NT2/D1 (cell line): ENCODE data around the gene CEP112.

Experiments used
- DNase-seq: peaks from one replicate; pipeline ENCODE4 v3.0.0-alpha.2; 2011; ENCODE audit warnings: low read depth, low spot score
- H3K27me3 ChIP-seq: 2 replicates; pipeline ENCODE4 v1.6.0; 2011; ENCODE audit warnings: mild to moderate bottlenecking; ENCODE audit not compliant: insufficient read length, insufficient read depth
- H3K36me3 ChIP-seq: 2 replicates; pipeline ENCODE4 v1.6.1; 2011; ENCODE audit warnings: mild to moderate bottlenecking, low read length, mixed read lengths; ENCODE audit not compliant: insufficient read depth, insufficient read length
- H3K4me1 ChIP-seq: 2 replicates; pipeline ENCODE4 v1.5.1; 2011; ENCODE audit not compliant: insufficient read depth, insufficient read length
- H3K4me3 ChIP-seq: 2 replicates; pipeline ENCODE4 v1.5.1; 2011; ENCODE audit warnings: low read depth; ENCODE audit not compliant: insufficient read length
- H3K9ac ChIP-seq: 2 replicates; pipeline ENCODE4 v1.6.0; 2011; ENCODE audit warnings: low read depth; ENCODE audit not compliant: insufficient read length
- H3K9me3 ChIP-seq: 2 replicates; pipeline ENCODE4 v1.5.1; 2011; ENCODE audit warnings: mild to moderate bottlenecking, low read length; ENCODE audit not compliant: insufficient read depth
- SUZ12 ChIP-seq: IDR thresholded peaks from 2 replicates; pipeline ENCODE4 v1.6.1; 2011; ENCODE audit not compliant: insufficient read length, insufficient read depth; ENCODE audit errors: extremely low read depth
- YY1 ChIP-seq: IDR thresholded peaks from 2 replicates; pipeline ENCODE4 v1.6.1; 2011; ENCODE audit not compliant: insufficient read length, insufficient read depth
- ZNF274 ChIP-seq: IDR thresholded peaks from 2 replicates; pipeline ENCODE4 v1.6.1; 2011; ENCODE audit warnings: mild to moderate bottlenecking, low read depth, low read length

Gene CEP112

DNA sequence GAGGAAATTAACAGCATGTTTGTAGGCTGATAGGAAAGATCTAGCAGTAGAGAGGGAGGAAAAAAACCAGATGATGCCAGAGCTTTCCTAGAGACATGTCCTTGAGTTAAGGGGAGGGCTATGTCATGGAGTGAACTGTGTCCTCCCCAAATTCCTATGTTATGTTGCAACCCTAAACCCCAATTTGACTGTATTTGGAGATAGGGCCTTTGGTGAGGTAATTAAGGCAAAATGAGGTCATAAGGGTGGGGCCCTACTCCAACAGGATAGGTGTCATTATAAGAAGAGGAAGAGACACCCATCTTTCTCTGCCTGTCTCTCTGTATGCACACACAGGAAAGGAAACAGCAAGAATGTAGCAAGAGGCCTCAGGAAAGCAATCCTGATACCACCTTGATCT lies 435.2 kb downstream of the CEP112 start:
- Histone ChIP-seq H3K4me1 (no peaks in the 10 kb centered on the region), H3K9me3 (no peaks in the 10 kb centered on the region), H3K36me3 (no peaks in the 10 kb centered on the region), H3K4me3 (no peak overlapping the region), H3K27me3 (no peaks in the 10 kb centered on the region), H3K9ac (no peak overlapping the region)
- no peak for DNase-seq
- no peak for TF ChIP-seq SUZ12
- no peak for TF ChIP-seq ZNF274

DNA sequence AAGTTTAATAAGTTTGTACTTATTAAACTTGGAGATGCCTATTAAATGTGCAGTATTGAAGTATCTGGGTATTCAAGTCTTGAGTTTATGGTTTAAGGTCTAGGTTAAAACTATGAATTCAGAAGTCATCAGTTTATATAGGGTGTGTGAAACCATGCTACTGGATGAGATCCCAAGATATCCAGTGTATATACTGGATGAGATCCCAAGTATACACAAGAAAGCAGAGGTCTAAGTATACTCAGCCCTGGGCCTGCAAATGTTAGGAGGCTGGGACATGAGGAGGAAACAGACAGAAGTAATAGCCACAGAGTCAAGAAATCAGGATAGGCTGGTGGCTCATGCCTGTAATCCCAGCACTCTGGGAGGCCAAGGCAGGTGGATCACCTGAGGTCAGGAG lies 436.1 kb downstream of the CEP112 start:
- no peak overlapping the region for H3K4me3 ChIP-seq
- H3K9ac ChIP-seq = no peak overlapping the region
- no peaks in the 10 kb centered on the region for H3K36me3 ChIP-seq
- TF ChIP-seq ZNF274 (no peak), SUZ12 (no peak), YY1 (no peak)
- H3K27me3 ChIP-seq = no peaks in the 10 kb centered on the region
- H3K4me1 ChIP-seq = no peaks in the 10 kb centered on the region
- H3K9me3 ChIP-seq = no peaks in the 10 kb centered on the region
- DNase-seq = no peak

DNA sequence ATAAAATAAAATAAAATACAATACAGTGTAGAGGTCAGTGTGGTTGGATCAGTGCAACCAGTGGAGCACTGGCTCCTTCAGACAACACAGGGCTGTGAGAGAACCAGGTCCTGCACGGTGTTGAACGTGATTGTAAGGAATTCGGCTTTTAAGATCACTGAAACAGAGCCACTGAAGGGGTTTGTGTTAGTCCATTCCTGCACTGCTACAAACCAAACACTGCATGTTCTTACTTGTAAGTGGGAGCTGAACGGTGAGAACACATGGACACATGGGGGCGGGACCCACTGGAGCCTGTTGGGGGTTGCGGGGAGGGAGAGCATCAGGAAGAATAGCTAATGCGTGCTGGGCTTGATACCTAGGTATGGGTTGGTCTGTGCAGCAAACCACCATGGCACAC lies 437.3 kb downstream of the CEP112 start:
- Histone ChIP-seq H3K4me1 (no peaks in the 10 kb centered on the region), H3K27me3 (no peaks in the 10 kb centered on the region), H3K9ac (no peak overlapping the region), H3K36me3 (no peaks in the 10 kb centered on the region), H3K4me3 (no peak overlapping the region), H3K9me3 (no peaks in the 10 kb centered on the region)
- no peak for TF ChIP-seq SUZ12
- TF ChIP-seq YY1 = no peak
- no peak for TF ChIP-seq ZNF274
- DNase-seq = no peak

DNA sequence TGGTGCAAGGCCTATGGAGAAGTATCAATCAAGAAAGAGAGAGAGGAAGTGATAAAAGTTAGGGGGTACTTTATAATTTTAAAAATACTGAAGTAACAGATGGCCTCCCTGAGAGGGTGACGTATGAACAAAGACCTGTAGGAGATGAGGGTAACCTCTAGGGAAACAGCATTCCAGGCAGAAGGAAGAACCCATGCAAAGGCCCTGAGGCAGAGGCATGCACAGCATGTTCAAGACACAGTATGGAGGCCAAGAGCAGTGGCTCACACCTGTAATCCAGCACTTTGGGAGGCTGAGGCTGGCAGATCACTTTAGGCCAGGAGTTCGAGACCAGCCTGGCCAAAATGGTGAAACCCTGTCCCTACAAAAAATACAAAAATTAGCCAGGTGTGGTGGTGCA lies 437.9 kb downstream of the CEP112 start:
- H3K4me3 ChIP-seq = no peak overlapping the region
- H3K36me3 ChIP-seq = no peaks in the 10 kb centered on the region

DNA sequence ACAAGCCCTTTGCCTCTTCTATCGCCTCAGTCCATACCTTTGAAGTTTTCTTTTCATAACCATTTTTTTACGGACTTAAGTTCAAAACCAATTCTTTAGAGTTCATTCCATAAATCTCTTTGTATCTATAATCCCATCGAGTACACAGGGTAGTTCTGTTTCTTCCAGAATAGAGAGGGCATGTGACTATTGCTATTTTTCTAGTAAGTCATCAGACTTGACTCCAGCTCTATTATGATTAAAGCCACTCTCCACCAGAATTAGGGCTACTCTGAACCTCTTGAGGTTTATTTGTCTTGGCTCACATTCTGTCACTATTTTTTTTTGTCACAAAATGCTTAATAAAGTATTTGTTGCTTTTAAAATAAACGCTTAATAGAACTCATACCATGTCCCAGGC lies 438.6 kb downstream of the CEP112 start:
- H3K27me3 ChIP-seq = no peaks in the 10 kb centered on the region
- no peak for TF ChIP-seq ZNF274
- no peak for TF ChIP-seq SUZ12
- TF ChIP-seq YY1 = no peak
- H3K4me3 ChIP-seq = no peak overlapping the region
- no peaks in the 10 kb centered on the region for H3K9me3 ChIP-seq
- H3K4me1 ChIP-seq = no peaks in the 10 kb centered on the region
- no peak for DNase-seq
- H3K36me3 ChIP-seq = no peaks in the 10 kb centered on the region
- no peak overlapping the region for H3K9ac ChIP-seq

More for the DNA sequence above, 437.9 kb downstream of the CEP112 start:
- H3K9me3 ChIP-seq = no peaks in the 10 kb centered on the region
- H3K27me3 ChIP-seq = no peaks in the 10 kb centered on the region
- DNase-seq = no peak
- no peak overlapping the region for H3K9ac ChIP-seq
- TF ChIP-seq ZNF274 (no peak), SUZ12 (no peak), YY1 (no peak)
- no peaks in the 10 kb centered on the region for H3K4me1 ChIP-seq

GRCh38 chr17:65751263-65751662 lies 440.7 kb downstream of the CEP112 start:
- H3K27me3 ChIP-seq = no peaks in the 10 kb centered on the region
- H3K36me3 ChIP-seq = no peaks in the 10 kb centered on the region
- TF ChIP-seq SUZ12 (no peak), YY1 (no peak), ZNF274 (no peak)
- no peak overlapping the region for H3K4me3 ChIP-seq
- no peaks in the 10 kb centered on the region for H3K9me3 ChIP-seq
- no peak for DNase-seq
- no peak overlapping the region for H3K9ac ChIP-seq
- H3K4me1 ChIP-seq = no peaks in the 10 kb centered on the region

- DNase-seq = no peak
- no peak overlapping the region for H3K4me3 ChIP-seq
Measured at GRCh38 chr17:65750631-65751115, 441.3 kb downstream of the CEP112 start.

DNA sequence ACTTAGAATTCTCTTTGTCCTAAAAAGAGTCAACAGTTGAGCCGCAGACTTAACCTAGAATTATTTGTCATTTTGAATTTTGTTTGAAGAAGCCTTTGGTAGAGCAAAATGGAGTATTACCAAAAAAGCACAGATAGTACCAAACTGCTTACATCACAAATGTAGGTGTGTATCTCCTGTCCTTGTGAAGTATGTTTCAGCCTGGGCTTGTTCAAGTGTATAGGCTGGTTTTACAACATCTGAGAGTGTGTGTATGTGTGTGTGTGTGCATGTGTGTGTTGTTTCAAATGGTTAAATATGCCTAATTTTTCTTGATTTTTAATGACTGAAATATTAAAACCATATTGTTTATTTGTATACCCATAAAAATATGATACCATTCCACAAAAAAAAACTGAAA lies 441.8 kb downstream of the CEP112 start:
- TF ChIP-seq SUZ12 = no peak
- no peak for TF ChIP-seq YY1
- TF ChIP-seq ZNF274 = no peak
- no peaks in the 10 kb centered on the region for H3K36me3 ChIP-seq
- H3K4me1 ChIP-seq = no peaks in the 10 kb centered on the region
- H3K4me3 ChIP-seq = no peak overlapping the region
- DNase-seq = no peak
- H3K27me3 ChIP-seq = no peaks in the 10 kb centered on the region
- H3K9ac ChIP-seq = no peak overlapping the region
- H3K9me3 ChIP-seq = no peaks in the 10 kb centered on the region

More at GRCh38 chr17:65750631-65751115, 441.3 kb downstream of the CEP112 start:
- no peak overlapping the region for H3K9ac ChIP-seq
- H3K36me3 ChIP-seq = no peaks in the 10 kb centered on the region
- H3K4me1 ChIP-seq = no peaks in the 10 kb centered on the region
- no peaks in the 10 kb centered on the region for H3K9me3 ChIP-seq
- H3K27me3 ChIP-seq = no peaks in the 10 kb centered on the region
- TF ChIP-seq SUZ12 (no peak), ZNF274 (no peak), YY1 (no peak)
